ENCODE results near the gene DHRS11. TPM values are rescaled to one million over a fixed set of nuclear protein-coding genes. Genes with fewer than 3 reads are reported as not detected.
A peak's percentile ranks its signal among the peaks of the same experiment; 100 is the strongest.

DHRS11 gene, protein sequence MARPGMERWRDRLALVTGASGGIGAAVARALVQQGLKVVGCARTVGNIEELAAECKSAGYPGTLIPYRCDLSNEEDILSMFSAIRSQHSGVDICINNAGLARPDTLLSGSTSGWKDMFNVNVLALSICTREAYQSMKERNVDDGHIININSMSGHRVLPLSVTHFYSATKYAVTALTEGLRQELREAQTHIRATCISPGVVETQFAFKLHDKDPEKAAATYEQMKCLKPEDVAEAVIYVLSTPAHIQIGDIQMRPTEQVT
- polyA plus RNA-seq (2011; rRNA removed) (5.4 and 8.5 TPM in 2 replicates), polyA minus RNA-seq (2011; rRNA and poly(A)+ RNA removed) (4.7 and 7.6 TPM in 2 replicates)

DNA sequence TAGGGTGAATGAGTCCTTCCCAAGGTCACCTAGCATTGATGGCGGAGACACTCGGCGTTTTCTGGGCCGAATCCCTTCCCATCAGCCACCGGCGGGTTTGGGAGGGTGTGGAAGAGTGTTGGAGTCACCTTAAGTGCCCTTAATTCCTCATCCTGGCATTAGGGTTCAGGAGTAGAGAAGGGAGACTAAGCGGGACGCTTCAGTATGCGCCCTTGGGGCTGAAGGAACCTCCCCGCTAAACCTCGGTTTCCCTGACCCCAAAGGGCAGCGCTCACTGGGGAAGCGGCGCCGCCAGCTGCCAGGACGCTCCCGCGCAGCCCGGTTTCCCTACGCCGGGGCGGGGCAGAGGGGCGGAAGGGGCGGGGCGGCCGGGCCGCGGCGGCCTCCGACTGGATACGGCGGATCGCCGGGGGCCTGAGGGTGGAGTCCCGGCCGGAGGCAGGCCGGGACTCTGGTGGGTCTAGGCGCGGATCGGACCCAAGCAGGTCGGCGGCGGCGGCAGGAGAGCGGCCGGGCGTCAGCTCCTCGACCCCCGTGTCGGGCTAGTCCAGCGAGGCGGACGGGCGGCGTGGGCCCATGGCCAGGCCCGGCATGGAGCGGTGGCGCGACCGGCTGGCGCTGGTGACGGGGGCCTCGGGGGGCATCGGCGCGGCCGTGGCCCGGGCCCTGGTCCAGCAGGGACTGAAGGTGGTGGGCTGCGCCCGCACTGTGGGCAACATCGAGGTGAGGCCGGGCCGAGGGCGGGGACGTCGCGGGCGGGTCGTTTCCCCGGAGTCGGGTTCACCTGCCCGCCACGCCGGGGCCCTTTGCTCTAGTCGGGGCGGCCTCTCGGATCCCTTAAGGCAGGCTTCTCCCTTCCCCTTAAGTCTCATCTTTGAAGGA is at the start of gene DHRS11:
TSS of gene DHRS11 (plus strand) at position 446 of the 882 bp plus-strand sequence. CDS start at position 577, 131 bp downstream.
- CTCF ChIA-PET, result interaction anchor here (0.5 to 2.8 kb wide), 3 partner anchors 9 to 618 kb away, joined by 3 to 24 read pairs (median 3); partner anchors contain the start of gene MRM1
- Histone ChIP-seq H3K4me3 (ENCODE audit: low read depth, low read length) (peak within 1 kb of the TSS; percentile 66), H3K36me3 (ENCODE audit: control insufficient read depth, insufficient read depth, low read length) (peaks cover 10% of the 10 kb centered on the region), H3K27me3 (ENCODE audit: control insufficient read depth, insufficient read depth, low read length) (no peaks in the 10 kb centered on the region)
- TF ChIP-seq, protein P1, sequence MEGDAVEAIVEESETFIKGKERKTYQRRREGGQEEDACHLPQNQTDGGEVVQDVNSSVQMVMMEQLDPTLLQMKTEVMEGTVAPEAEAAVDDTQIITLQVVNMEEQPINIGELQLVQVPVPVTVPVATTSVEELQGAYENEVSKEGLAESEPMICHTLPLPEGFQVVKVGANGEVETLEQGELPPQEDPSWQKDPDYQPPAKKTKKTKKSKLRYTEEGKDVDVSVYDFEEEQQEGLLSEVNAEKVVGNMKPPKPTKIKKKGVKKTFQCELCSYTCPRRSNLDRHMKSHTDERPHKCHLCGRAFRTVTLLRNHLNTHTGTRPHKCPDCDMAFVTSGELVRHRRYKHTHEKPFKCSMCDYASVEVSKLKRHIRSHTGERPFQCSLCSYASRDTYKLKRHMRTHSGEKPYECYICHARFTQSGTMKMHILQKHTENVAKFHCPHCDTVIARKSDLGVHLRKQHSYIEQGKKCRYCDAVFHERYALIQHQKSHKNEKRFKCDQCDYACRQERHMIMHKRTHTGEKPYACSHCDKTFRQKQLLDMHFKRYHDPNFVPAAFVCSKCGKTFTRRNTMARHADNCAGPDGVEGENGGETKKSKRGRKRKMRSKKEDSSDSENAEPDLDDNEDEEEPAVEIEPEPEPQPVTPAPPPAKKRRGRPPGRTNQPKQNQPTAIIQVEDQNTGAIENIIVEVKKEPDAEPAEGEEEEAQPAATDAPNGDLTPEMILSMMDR (IDR thresholded peaks at IDR 0.05; ENCODE audit: insufficient read depth, low read depth, low read length), result 0 out of 2 replicates have a peak, but pooled peaks have one; percentile 5
- POLR2A ChIA-PET, result no interaction called here
- no peak for DNase-seq (ENCODE audit: low read depth)

DNA sequence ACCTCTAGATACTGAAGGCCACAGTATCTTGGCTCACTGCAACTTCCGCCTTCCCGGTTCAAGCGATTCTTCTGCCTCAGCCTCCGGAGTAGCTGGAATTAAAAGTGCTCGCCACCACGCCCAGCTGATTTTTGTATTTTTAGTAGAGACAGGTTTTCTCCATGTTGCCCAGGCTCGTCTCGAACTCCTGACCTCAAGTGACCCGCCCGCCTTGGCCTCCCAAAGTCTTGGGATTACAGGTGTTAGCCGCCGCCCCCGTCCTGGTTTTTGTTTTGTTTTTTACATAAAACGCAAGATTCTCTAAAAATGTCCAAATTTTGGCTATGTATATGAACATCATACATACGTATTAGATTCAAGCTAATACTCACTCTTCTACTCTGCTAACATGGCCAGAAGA is 48.9 kb upstream of the DHRS11 start:
- no peak overlapping the region for H3K4me3 ChIP-seq (ENCODE audit: low read depth, low read length)
- ChIA-PET CTCF (interaction anchor here (1.2 kb wide), 1 partner anchor 60 kb away, joined by 3 read pairs; no protein-coding TSS in a partner anchor), POLR2A (no interaction called here)
- TF ChIP-seq, protein P1 (IDR thresholded peaks at IDR 0.05; ENCODE audit: insufficient read depth, low read depth, low read length), result no peak
- H3K36me3 ChIP-seq (ENCODE audit: control insufficient read depth, insufficient read depth, low read length), result no peaks in the 10 kb centered on the region
- H3K27me3 ChIP-seq (ENCODE audit: control insufficient read depth, insufficient read depth, low read length), result no peaks in the 10 kb centered on the region
- DNase-seq (ENCODE audit: low read depth), result no peak

DNA sequence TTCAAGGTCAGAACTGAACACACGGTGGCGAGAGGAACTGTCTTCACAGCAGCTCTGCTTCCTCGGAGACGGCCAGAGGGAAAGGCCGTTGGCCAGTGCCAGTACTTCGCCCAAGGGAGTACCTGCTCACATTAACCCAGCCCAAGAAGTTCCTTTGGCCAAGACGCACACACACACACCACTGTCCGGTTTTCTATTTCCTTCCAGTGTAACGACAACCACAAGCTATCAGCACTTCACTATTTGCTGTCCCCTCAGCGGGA is 47.7 kb upstream of the DHRS11 start:
- CTCF ChIA-PET, result interaction anchor here (0.9 kb wide), 1 partner anchor 9 kb away, joined by 6 read pairs; the partner anchor contains the start of genes MYO19 and PIGW
- Histone ChIP-seq H3K4me3 (ENCODE audit: low read depth, low read length) (peak overlapping the region; percentile 86), H3K27me3 (ENCODE audit: control insufficient read depth, insufficient read depth, low read length) (no peaks in the 10 kb centered on the region), H3K36me3 (ENCODE audit: control insufficient read depth, insufficient read depth, low read length) (no peaks in the 10 kb centered on the region)
- peak; percentile 5 for DNase-seq (ENCODE audit: low read depth)
- TF ChIP-seq, protein P1 (IDR thresholded peaks at IDR 0.05; ENCODE audit: insufficient read depth, low read depth, low read length), result 0 out of 2 replicates have a peak, but pooled peaks have one; percentile 29
- POLR2A ChIA-PET, result no interaction called here

DNA sequence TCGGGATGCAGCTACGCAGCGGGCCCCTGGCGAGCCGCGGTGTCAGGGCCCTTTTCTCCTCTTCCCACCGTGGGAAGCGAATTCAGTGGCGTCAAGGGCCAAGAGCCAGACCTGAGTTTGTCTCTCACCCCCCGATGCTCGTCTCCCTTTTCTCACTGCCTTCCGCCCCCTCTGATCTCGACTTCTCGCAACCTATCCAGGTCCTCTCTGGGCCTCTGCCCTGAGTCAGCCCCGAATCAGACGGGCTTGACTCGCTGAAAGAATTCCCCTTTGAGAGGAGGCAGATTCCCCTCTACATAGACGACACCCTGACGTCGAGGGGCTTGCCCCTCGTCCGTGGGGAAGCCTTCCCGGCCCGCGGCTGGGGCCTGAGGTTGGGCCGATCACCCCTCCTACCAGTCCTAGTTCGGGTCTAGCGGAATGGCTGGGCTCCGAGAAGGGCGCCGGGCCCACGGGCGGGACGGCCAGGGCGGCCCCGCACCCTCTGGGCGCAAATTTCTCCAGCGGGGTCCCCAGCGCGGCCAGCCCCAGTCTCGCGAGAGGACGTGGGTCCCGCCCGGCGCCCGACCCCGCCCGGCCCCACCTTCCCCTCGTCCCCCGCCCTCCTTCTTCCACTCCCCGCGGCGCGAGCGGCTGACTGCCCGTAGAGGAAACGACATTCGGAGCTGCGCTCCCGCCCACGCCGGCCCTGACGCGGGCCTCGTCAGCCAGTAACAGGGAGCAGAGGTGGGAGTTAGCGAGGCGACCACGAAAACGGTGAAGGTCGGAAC is 47.2 kb upstream of the DHRS11 start, which contains the start of gene GGNBP2:
TSS of gene GGNBP2 (plus strand) at position 613 of the 770 bp plus-strand sequence. CDS start 806 bp downstream, outside the sequence.
- TF ChIP-seq, protein P1 (IDR thresholded peaks at IDR 0.05; ENCODE audit: insufficient read depth, low read depth, low read length), result no peak
- no peaks in the 10 kb centered on the region for H3K27me3 ChIP-seq (ENCODE audit: control insufficient read depth, insufficient read depth, low read length)
- peak; percentile 50 for DNase-seq (ENCODE audit: low read depth)
- no peaks in the 10 kb centered on the region for H3K36me3 ChIP-seq (ENCODE audit: control insufficient read depth, insufficient read depth, low read length)
- CTCF ChIA-PET, result interaction anchor here (0.9 kb wide), 1 partner anchor 9 kb away, joined by 6 read pairs; the partner anchor contains the start of genes MYO19 and PIGW
- H3K4me3 ChIP-seq (ENCODE audit: low read depth, low read length), result peak within 1 kb of the TSS; percentile 86
- POLR2A ChIA-PET, result interaction anchor here (0.6 to 0.7 kb wide), 2 partner anchors 9 to 818 kb away, joined by 9 to 10 read pairs; partner anchors contain the start of gene PIGW

Data from BJ (cell line).